ENCODE measurements around the gene RBFA.

The RBFA gene

DNA sequence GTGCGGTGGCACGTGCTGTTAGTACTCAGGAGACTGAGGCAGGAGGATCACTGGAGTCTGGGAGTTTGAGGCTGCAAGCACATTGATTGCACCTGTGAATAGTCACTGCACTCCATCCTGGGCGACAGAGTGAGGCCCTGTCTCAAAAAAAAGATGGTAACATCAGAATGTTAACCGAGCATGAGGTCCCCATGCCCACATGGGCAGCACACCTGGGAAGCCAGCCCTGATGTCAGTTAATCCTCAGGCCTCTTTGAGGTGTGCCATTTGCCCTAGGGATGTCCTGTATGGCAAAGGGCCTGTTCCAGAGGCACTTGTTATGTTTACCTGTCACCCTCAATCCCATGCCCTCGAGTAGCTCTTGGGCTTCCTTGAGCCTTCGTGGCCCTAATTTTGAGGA is 16.6 kb downstream of the RBFA start:
- TF ChIP-seq, protein P1, sequence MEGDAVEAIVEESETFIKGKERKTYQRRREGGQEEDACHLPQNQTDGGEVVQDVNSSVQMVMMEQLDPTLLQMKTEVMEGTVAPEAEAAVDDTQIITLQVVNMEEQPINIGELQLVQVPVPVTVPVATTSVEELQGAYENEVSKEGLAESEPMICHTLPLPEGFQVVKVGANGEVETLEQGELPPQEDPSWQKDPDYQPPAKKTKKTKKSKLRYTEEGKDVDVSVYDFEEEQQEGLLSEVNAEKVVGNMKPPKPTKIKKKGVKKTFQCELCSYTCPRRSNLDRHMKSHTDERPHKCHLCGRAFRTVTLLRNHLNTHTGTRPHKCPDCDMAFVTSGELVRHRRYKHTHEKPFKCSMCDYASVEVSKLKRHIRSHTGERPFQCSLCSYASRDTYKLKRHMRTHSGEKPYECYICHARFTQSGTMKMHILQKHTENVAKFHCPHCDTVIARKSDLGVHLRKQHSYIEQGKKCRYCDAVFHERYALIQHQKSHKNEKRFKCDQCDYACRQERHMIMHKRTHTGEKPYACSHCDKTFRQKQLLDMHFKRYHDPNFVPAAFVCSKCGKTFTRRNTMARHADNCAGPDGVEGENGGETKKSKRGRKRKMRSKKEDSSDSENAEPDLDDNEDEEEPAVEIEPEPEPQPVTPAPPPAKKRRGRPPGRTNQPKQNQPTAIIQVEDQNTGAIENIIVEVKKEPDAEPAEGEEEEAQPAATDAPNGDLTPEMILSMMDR (IDR thresholded peaks at IDR 0.05; ENCODE audit: insufficient read depth, low read depth, low read length, missing control alignments), result no peak
- no peak for DNase-seq (ENCODE audit: low read depth)

DNA sequence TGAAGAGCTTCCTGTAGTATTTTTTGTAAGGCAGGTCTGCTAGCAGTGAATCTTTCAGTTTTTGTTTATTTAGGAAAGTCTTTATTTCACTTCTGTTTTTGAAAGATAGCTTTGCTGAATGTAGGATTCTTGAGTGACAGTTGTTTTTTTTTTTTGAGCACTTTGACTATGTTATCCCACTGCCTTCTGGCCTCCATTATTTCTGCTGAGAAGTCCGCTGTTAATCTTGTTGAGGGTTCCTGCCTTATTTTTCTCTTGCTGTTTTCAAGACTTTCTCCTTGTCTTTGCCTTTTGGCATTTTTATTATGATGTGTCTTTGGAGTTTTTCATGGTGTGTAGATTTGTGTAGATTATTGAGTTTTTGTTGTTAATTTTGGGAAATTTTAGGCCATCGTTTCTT is 21.9 kb downstream of the RBFA start:
- TF ChIP-seq, protein P1 (IDR thresholded peaks at IDR 0.05; ENCODE audit: insufficient read depth, low read depth, low read length, missing control alignments), result no peak
- no peak overlapping the region for H3K4me3 ChIP-seq (ENCODE audit: low read length)
- no peak for DNase-seq (ENCODE audit: low read depth)

More for the DNA sequence above, 16.6 kb downstream of the RBFA start:
- no peak overlapping the region for H3K4me3 ChIP-seq (ENCODE audit: low read length)

DNA sequence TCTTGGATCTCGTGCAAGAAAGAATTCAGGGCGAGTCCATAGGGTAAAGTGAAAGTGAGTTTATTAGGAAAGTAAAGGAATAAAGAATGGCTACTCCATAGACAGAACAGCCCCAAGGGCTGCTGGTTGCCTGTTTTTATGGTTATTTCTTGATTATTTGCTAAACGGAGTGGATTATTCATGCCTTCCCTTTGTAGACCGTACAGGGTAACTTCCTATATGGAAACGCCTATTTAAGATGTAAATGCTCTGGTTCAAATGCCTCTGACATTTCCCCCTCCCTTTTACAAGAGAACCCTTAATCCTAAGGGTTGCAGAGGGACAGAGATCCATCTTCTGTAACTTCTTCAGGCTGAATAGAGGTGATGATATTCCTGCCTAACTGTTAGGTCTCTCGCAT is 25.7 kb downstream of the RBFA start:
- TF ChIP-seq, protein P1 (IDR thresholded peaks at IDR 0.05; ENCODE audit: insufficient read depth, low read depth, low read length, missing control alignments), result no peak
- no peak overlapping the region for H3K4me3 ChIP-seq (ENCODE audit: low read length)
- no peak for DNase-seq (ENCODE audit: low read depth)

DNA sequence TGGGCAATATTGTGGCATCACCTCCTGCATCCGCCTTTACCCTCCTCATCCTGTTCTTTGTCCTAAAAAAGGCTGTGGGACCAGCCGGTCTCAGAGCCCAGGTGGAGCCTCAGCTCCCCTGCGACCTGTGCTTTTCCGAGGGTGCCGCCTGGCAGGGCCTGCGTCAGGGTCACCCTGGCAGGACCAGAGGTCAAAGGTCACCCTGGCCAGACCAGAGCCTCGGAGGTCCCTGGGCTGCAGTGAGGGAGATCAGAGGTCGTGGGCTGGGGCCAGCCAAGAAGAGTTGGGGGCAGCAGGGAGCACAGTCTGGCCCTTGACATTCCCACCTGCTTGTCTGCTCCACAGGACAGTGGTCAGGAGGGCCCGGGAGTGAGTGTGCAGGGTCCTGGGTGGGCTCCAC is 31.5 kb downstream of the RBFA start:
- DNase-seq (ENCODE audit: low read depth), result no peak
- TF ChIP-seq, protein P1 (IDR thresholded peaks at IDR 0.05; ENCODE audit: insufficient read depth, low read depth, low read length, missing control alignments), result no peak
- H3K4me3 ChIP-seq (ENCODE audit: low read length), result no peak overlapping the region

DNA sequence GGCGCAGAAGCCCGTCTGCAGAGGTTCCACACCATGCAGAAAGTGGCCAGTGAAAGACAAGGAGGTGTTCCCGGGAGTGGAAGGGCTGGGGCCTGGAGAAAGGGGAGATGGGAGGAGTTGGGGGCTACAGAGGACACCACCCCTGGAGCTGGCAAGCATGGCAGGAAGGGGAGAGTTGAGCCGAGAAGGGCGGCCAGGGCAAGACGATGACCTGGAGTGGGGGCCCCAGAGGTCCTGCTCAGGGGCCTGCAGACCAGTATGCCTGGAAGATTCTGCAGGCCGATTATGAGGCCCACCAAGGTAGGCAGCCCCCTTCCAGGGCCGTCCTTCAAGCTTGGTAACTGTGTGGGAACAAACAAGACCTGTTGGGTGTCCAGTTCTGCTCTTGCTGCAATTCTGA is 33.1 kb downstream of the RBFA start:
- TF ChIP-seq, protein P1 (IDR thresholded peaks at IDR 0.05; ENCODE audit: insufficient read depth, low read depth, low read length, missing control alignments), result no peak
- DNase-seq (ENCODE audit: low read depth), result no peak

DNA sequence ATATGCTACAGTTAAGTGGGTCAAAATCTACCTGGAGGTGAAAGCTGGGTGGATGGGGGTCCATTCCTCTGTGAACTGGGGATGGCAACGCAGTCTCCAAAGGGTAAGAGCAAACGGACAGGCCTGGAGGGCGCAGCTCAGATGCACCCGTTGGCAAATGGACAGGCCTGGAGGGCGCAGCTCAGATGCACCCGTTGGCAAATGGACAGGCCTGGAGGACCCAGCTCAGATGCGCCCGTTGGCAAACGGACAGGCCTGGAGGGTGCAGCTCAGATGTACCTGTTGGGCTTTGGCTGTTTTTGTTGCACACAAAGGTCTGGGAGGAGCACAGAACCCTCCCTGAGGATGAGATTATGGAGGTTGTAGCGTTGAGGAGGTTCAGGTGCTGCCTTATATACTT is 33.7 kb downstream of the RBFA start:
- TF ChIP-seq, protein P1 (IDR thresholded peaks at IDR 0.05; ENCODE audit: insufficient read depth, low read depth, low read length, missing control alignments), result no peak
- no peak for DNase-seq (ENCODE audit: low read depth)
- no peak overlapping the region for H3K4me3 ChIP-seq (ENCODE audit: low read length)

More for the DNA sequence above, 33.1 kb downstream of the RBFA start:
- H3K4me3 ChIP-seq (ENCODE audit: low read length), result no peak overlapping the region

DNA sequence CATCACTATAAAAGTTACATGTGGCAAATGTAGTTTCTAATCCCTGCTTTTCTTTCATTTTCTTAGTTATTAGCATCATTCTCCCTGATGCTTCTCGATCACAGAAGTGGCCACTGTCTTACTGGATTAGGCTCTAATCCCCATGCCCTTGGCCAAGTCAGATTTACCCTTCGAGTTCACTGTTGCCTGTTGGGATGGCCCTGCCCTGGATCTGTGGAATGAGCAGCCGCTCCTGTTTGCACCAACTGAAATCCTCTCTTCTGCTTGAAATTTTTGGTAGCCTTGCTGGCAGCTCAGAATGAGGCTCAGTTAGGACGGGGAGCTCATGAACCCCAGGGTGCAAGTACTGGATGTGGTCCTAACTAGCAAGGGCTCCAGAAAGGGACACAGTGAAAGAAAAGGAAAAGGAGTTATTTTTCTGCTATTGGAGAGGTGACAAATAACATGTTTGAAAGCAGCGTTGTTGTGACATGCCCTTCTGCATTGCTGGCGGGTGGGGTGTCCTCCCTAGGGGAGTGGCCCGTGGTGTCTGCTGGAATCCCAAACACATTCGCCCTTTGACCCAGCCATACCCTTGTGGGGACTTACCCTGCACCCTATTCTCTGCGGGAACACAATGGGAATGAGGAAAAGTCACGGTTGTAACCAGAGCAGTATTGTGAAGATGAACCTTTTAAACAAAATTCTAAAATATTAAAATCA is 34.5 kb downstream of the RBFA start:
- DNase-seq (ENCODE audit: low read depth), result peak; percentile 7
- no peak overlapping the region for H3K4me3 ChIP-seq (ENCODE audit: low read length)
- TF ChIP-seq, protein P1 (IDR thresholded peaks at IDR 0.05; ENCODE audit: insufficient read depth, low read depth, low read length, missing control alignments), result no peak

Measured in epithelial cell of esophagus (primary cell).